Loucy (cell line): Measurements from ENCODE around the gene MTCH1.

Experiments
- H2AFZ ChIP-seq: fragments of 200-600 bp; sonication (generic); 2 replicates; pipeline ENCODE4 v1.6.0; 2016; ENCODE audit warnings: antibody characterized with exemption, mild to moderate bottlenecking, low read length, moderate library complexity
- H3F3A ChIP-seq: fragments of 200-600 bp; 2 replicates; pipeline ENCODE4 v1.6.0; 2016; ENCODE audit warnings: antibody characterized with exemption, low read depth, mild to moderate bottlenecking
- H3K27me3 ChIP-seq: fragments of 200-600 bp; sonication (generic); 2 replicates; pipeline ENCODE4 v1.6.1; 2014; ENCODE audit warnings: low read length, mild to moderate bottlenecking; ENCODE audit not compliant: insufficient read depth, poor library complexity, severe bottlenecking
- H3K36me3 ChIP-seq: fragments of 200-600 bp; sonication (generic); 2 replicates; pipeline ENCODE4 v1.6.1; 2016; ENCODE audit warnings: low read length; ENCODE audit not compliant: insufficient read depth
- H3K4me1 ChIP-seq: fragments of 200-600 bp; sonication (generic); 2 replicates; pipeline ENCODE4 v1.5.1; 2014; ENCODE audit warnings: low read length, mild to moderate bottlenecking; ENCODE audit not compliant: insufficient read depth, poor library complexity, severe bottlenecking
- H3K4me2 ChIP-seq: fragments of 200-600 bp; sonication (generic); 2 replicates; pipeline ENCODE4 v1.6.0; 2014; ENCODE audit warnings: antibody characterized with exemption, low read length, low read depth, mild to moderate bottlenecking; ENCODE audit not compliant: poor library complexity, severe bottlenecking
- H3K4me3 ChIP-seq: fragments of 200-600 bp; sonication (generic); 2 replicates; pipeline ENCODE4 v1.5.1; 2014; ENCODE audit warnings: low read length, mild to moderate bottlenecking, mixed read lengths; ENCODE audit not compliant: poor library complexity, severe bottlenecking
- H3K79me2 ChIP-seq: fragments of 200-600 bp; sonication (generic); 2 replicates; pipeline ENCODE4 v1.6.1; 2014; ENCODE audit warnings: low read length; ENCODE audit not compliant: insufficient read depth
- H3K9ac ChIP-seq: fragments of 200-600 bp; sonication (generic); 2 replicates; pipeline ENCODE4 v1.6.0; 2014; ENCODE audit warnings: mild to moderate bottlenecking, low read depth, low read length, moderate library complexity; ENCODE audit not compliant: poor library complexity, severe bottlenecking
- H3K9me2 ChIP-seq: fragments of 200-600 bp; sonication (generic); replicated peaks from 2 replicates; pipeline ENCODE4 v1.6.1; 2016; ENCODE audit warnings: low read depth, low read length, mixed read lengths
- H3K9me3 ChIP-seq: fragments of 200-600 bp; sonication (generic); 2 replicates; pipeline ENCODE4 v1.6.1; 2014; ENCODE audit warnings: mild to moderate bottlenecking, antibody characterized with exemption, low read length, low read depth; ENCODE audit not compliant: insufficient read depth
- H4K20me1 ChIP-seq: fragments of 200-600 bp; sonication (generic); 2 replicates; pipeline ENCODE4 v1.6.0; 2014; ENCODE audit warnings: antibody characterized with exemption, low read length, mild to moderate bottlenecking; ENCODE audit not compliant: insufficient read depth, poor library complexity, severe bottlenecking
- EZH2phosphoT487 ChIP-seq: fragments of 200-600 bp; IDR thresholded peaks from 2 replicates; pipeline ENCODE4 v1.6.1; 2018; ENCODE audit warnings: antibody characterized with exemption, mild to moderate bottlenecking, moderate library complexity, borderline replicate concordance
- TF ChIP-seq, protein P1 (sequence below): fragments of 200-600 bp; sonication (generic); conservative IDR thresholded peaks from 2 replicates; pipeline ENCODE4 v1.5.1; 2014; ENCODE audit warnings: mild to moderate bottlenecking, antibody characterized with exemption, low read length

MTCH1 gene

DNA sequence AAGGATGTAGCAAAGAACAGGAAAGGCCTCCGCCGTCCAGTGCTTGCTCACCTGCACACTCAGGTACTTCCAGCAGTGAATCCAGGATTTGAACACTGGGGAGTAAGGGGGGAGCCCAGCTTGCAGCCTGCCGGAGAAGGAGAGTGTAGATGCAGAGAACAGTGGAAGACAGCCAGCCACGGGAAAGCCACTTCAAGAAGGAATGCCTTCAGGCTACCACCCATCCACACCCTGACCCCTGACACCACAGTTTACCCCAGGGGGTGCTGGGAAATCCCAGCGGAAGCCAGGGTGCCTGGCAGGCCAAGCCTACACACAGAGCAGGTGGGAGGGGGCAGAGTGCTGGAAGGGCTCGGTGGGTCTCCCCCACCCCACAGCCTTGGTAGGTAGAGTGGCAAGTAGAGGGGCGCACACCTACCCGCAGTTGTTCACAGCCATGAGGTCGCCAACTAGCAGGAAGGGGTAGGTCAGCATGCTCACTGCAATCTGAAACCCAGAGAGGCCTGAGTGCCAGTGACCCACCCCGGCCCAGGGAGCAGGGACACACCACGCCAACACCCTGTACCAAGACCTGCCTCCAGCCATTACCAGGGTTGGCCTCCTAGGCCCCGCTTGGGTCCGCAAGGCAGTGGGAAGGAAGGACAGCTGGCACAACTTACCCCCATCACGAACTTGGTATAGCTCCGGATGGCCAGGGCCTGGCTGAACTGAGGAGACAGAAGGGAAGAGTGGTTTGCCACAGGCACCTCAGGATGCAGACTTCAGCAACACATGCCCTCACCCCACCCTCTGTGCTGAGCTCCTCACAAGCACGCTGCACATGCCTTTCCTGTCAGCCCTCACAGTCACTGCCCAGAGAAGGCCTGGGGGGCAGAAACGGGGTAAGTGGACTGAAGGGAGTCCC lies 15.8 kb downstream of the MTCH1 start:
- no peak overlapping the region for H3K4me2 ChIP-seq
- no peak overlapping the region for H2AFZ ChIP-seq
- no peak overlapping the region for H3K9ac ChIP-seq
- no peaks in the 10 kb centered on the region for H3K9me3 ChIP-seq
- peaks cover 85% of the 10 kb centered on the region for H3K36me3 ChIP-seq
- no peaks in the 10 kb centered on the region for H3F3A ChIP-seq
- no peaks in the 10 kb centered on the region for H4K20me1 ChIP-seq
- H3K4me3 ChIP-seq: no peak overlapping the region
- no peaks in the 10 kb centered on the region for H3K9me2 ChIP-seq
- H3K4me1 ChIP-seq: no peaks in the 10 kb centered on the region
- TF ChIP-seq EZH2phosphoT487: no peak
- TF ChIP-seq, protein P1, sequence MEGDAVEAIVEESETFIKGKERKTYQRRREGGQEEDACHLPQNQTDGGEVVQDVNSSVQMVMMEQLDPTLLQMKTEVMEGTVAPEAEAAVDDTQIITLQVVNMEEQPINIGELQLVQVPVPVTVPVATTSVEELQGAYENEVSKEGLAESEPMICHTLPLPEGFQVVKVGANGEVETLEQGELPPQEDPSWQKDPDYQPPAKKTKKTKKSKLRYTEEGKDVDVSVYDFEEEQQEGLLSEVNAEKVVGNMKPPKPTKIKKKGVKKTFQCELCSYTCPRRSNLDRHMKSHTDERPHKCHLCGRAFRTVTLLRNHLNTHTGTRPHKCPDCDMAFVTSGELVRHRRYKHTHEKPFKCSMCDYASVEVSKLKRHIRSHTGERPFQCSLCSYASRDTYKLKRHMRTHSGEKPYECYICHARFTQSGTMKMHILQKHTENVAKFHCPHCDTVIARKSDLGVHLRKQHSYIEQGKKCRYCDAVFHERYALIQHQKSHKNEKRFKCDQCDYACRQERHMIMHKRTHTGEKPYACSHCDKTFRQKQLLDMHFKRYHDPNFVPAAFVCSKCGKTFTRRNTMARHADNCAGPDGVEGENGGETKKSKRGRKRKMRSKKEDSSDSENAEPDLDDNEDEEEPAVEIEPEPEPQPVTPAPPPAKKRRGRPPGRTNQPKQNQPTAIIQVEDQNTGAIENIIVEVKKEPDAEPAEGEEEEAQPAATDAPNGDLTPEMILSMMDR: no peak
- H3K79me2 ChIP-seq: no peaks in the 10 kb centered on the region
- H3K27me3 ChIP-seq: no peaks in the 10 kb centered on the region

DNA sequence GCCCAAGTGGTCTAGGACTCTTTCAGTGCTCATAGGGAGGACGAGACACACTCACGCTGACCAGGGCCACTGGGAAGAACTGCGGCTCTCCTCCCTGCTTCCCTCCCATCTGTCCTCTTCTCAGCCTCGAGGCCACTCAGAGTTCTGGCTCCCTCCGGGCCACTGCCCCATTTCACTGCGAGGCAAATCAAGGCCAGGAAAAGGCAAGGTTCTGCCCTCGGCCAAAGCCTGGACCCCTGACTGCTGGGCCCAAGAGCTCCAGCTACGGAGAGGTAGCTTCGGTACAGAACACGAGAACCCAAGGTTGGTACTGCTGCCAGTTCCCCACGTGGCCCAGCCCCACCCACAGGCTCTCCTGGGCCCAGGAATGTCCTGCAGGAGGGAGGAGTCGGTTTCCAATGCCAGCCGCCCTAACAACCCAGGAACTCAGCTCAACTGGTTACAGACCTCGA lies 16.7 kb downstream of the MTCH1 start:
- H4K20me1 ChIP-seq: no peaks in the 10 kb centered on the region
- H3K9me2 ChIP-seq: no peaks in the 10 kb centered on the region
- no peaks in the 10 kb centered on the region for H3F3A ChIP-seq
- TF ChIP-seq, protein P1: no peak
- TF ChIP-seq EZH2phosphoT487: no peak
- H3K9me3 ChIP-seq: no peaks in the 10 kb centered on the region
- peaks cover 76% of the 10 kb centered on the region for H3K36me3 ChIP-seq
- H3K4me3 ChIP-seq: no peak overlapping the region
- H3K79me2 ChIP-seq: no peaks in the 10 kb centered on the region
- peaks cover 9% of the 10 kb centered on the region for H3K4me1 ChIP-seq
- no peaks in the 10 kb centered on the region for H3K27me3 ChIP-seq
- H3K9ac ChIP-seq: no peak overlapping the region
- H2AFZ ChIP-seq: no peak overlapping the region
- H3K4me2 ChIP-seq: no peak overlapping the region

DNA sequence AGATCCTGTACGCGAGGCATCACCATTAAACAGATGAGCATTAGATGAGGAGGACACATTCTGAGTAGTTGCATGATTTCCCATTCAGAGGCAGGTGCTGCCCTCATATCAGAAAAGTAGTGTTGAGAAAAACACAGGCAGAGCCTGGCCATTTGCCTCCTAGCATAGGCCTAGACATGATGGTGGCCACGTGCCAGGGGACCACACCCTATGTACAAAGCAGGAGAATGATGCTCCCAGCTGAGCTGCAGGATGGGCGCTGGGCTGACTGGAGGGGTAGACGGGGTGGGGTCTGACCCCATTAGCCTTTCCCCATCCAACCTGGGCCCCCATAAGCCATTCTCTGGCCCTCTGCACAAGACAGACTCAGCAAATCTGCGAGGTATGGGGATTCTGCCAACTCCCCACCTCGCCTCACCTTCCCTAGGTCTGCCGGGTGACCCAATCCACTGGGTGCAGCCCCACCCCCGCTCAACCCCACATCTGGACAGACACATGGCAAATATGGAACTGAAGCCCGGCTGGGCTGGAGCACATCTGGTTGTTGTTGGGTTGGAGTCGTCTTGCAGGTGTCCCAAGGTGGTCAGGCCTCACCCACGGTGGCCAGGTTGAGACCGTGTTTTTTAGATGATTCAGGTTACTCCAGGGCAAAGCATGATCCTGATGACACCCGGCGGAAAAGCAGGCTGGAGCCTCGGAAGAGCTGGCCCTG lies 17.6 kb downstream of the MTCH1 start:
- H3K9me2 ChIP-seq: no peaks in the 10 kb centered on the region
- no peaks in the 10 kb centered on the region for H4K20me1 ChIP-seq
- H3K4me1 ChIP-seq: peaks cover 18% of the 10 kb centered on the region
- no peaks in the 10 kb centered on the region for H3K79me2 ChIP-seq
- peaks cover 67% of the 10 kb centered on the region for H3K36me3 ChIP-seq
- no peak overlapping the region for H3K9ac ChIP-seq
- TF ChIP-seq, protein P1: no peak
- TF ChIP-seq EZH2phosphoT487: no peak
- H3K4me3 ChIP-seq: no peak overlapping the region
- H2AFZ ChIP-seq: no peak overlapping the region
- H3K9me3 ChIP-seq: no peaks in the 10 kb centered on the region
- H3K27me3 ChIP-seq: no peaks in the 10 kb centered on the region
- no peaks in the 10 kb centered on the region for H3F3A ChIP-seq
- H3K4me2 ChIP-seq: no peak overlapping the region
